Measurements from ENCODE around the gene CLMN. TPM values are rescaled to one million over a fixed set of nuclear protein-coding genes. Genes with fewer than 3 reads are reported as not detected.
A peak's percentile ranks its signal among the peaks of the same experiment; 100 is the strongest.

CLMN gene
- total RNA-seq, 1 experiment from 2014 or later = 8.6 TPM

DNA sequence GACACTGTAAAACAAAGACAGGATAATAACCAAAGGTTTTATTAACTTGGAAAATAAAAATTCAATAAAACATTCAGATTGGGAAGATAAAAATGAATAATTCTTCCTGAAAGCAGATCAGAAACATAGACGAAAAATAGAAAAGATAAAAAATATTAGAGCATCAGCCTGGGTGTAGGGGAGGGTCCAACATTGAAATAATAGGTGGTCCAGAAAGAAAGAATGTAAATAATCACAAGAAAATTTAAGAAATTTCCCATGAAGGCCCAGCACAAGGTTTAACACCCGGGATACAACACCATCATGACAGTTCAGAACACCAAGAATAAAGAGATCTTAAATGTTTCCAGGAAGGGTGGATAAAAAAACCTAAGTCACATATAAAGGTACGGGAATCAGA lies 131.3 kb downstream of the CLMN start:
- Histone ChIP-seq H3K4me1 (ENCODE audit: insufficient read depth, low read length, poor library complexity, severe bottlenecking) (peaks cover 19% of the 10 kb centered on the region), H3K27ac (ENCODE audit: low read depth, low read length, poor library complexity, severe bottlenecking) (no peak overlapping the region), H3K27me3 (replicated peaks; ENCODE audit: insufficient read depth, low read depth, low read length, poor library complexity) (no peaks in the 10 kb centered on the region), H3K36me3 (ENCODE audit: insufficient read depth, low read length, poor library complexity, severe bottlenecking) (no peaks in the 10 kb centered on the region), H3K4me3 (ENCODE audit: low read depth, low read length, poor library complexity, severe bottlenecking) (no peak overlapping the region), H3K9me3 (ENCODE audit: low read depth, low read length, poor library complexity, severe bottlenecking) (no peaks in the 10 kb centered on the region)
- CTCF ChIA-PET = no interaction called here
- intact Hi-C loops (cut with micrococcal nuclease; ENCODE audit: unreplicated experiment) = no loop called here
- no TSS peak for BruUV-seq (replicated peaks)
- DNase-seq (ENCODE audit: low spot score) = no peak
- no peak for TF ChIP-seq EZH2 (IDR thresholded peaks at IDR 0.05; ENCODE audit: borderline replicate concordance, low read depth, low read length, poor library complexity, severe bottlenecking)
- TF ChIP-seq, protein P1, sequence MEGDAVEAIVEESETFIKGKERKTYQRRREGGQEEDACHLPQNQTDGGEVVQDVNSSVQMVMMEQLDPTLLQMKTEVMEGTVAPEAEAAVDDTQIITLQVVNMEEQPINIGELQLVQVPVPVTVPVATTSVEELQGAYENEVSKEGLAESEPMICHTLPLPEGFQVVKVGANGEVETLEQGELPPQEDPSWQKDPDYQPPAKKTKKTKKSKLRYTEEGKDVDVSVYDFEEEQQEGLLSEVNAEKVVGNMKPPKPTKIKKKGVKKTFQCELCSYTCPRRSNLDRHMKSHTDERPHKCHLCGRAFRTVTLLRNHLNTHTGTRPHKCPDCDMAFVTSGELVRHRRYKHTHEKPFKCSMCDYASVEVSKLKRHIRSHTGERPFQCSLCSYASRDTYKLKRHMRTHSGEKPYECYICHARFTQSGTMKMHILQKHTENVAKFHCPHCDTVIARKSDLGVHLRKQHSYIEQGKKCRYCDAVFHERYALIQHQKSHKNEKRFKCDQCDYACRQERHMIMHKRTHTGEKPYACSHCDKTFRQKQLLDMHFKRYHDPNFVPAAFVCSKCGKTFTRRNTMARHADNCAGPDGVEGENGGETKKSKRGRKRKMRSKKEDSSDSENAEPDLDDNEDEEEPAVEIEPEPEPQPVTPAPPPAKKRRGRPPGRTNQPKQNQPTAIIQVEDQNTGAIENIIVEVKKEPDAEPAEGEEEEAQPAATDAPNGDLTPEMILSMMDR (conservative IDR thresholded peaks at IDR 0.05; ENCODE audit: low read depth, low read length) = no peak
- POLR2A ChIA-PET (ENCODE audit: low non-redundant PET) = interaction anchor here (0.5 kb wide), 1 partner anchor 494 kb away, joined by 7 read pairs; no protein-coding TSS in a partner anchor

GRCh38 chr14:95185767-95186392 lies 133.8 kb downstream of the CLMN start:
- no peak overlapping the region for H3K4me3 ChIP-seq (ENCODE audit: low read depth, low read length, poor library complexity, severe bottlenecking)

DNA sequence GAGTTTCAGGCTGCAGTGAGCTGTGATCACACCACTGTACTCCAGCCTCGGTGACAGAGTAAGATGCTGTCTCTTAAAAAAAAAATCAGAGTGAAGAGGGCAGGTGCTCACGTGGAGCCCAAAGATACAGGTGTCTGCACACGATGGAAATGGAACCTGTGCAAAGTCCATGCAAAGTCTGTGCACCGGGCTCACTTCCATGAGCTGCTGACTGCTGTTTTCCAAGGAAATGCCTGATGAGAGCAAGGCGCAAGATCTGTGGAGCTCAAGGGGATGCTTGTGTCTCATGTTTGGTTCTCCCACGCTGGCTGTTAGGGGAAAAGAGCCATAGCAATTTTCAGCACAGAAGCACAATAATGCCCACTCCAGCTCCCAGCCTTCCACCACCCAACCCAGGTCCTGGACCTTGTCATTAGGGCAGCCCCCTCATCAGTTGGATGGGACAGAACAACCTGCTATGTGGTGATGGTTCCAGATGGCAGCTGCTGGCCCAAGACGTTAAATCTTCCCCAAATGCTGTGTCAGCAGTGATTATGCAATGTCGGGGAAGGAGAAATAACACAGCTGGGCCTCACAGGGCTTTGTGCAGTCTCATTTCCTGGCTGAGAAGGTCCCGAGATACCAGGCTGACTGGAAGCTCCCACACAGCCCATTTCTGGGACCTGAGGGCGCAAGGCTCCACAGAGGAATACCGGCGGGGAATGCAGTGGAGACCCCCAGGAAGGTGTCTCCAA lies 134.5 kb downstream of the CLMN start:
- TF ChIP-seq, protein P1 (conservative IDR thresholded peaks at IDR 0.05; ENCODE audit: low read depth, low read length) = no peak
- no peak for TF ChIP-seq EZH2 (IDR thresholded peaks at IDR 0.05; ENCODE audit: borderline replicate concordance, low read depth, low read length, poor library complexity, severe bottlenecking)
- Histone ChIP-seq H3K4me3 (ENCODE audit: low read depth, low read length, poor library complexity, severe bottlenecking) (no peak overlapping the region), H3K9me3 (ENCODE audit: low read depth, low read length, poor library complexity, severe bottlenecking) (no peaks in the 10 kb centered on the region), H3K4me1 (ENCODE audit: insufficient read depth, low read length, poor library complexity, severe bottlenecking) (peaks cover 19% of the 10 kb centered on the region), H3K27me3 (replicated peaks; ENCODE audit: insufficient read depth, low read depth, low read length, poor library complexity) (no peaks in the 10 kb centered on the region), H3K36me3 (ENCODE audit: insufficient read depth, low read length, poor library complexity, severe bottlenecking) (no peaks in the 10 kb centered on the region), H3K27ac (ENCODE audit: low read depth, low read length, poor library complexity, severe bottlenecking) (peak overlapping the region; percentile 38)
- ChIA-PET POLR2A (ENCODE audit: low non-redundant PET) (no interaction called here), CTCF (no interaction called here)
- intact Hi-C loops (cut with micrococcal nuclease; ENCODE audit: unreplicated experiment) = no loop called here
- DNase-seq (ENCODE audit: low spot score) = peak; percentile 73
- no TSS peak for BruUV-seq (replicated peaks)

More at GRCh38 chr14:95185767-95186392, 133.8 kb downstream of the CLMN start:
- intact Hi-C loops (cut with micrococcal nuclease; ENCODE audit: unreplicated experiment) = no loop called here
- POLR2A ChIA-PET (ENCODE audit: low non-redundant PET) = no interaction called here
- CTCF ChIA-PET = no interaction called here
- Histone ChIP-seq H3K27ac (ENCODE audit: low read depth, low read length, poor library complexity, severe bottlenecking) (peak overlapping the region; percentile 38), H3K4me1 (ENCODE audit: insufficient read depth, low read length, poor library complexity, severe bottlenecking) (peaks cover 19% of the 10 kb centered on the region), H3K27me3 (replicated peaks; ENCODE audit: insufficient read depth, low read depth, low read length, poor library complexity) (no peaks in the 10 kb centered on the region), H3K36me3 (ENCODE audit: insufficient read depth, low read length, poor library complexity, severe bottlenecking) (no peaks in the 10 kb centered on the region), H3K9me3 (ENCODE audit: low read depth, low read length, poor library complexity, severe bottlenecking) (no peaks in the 10 kb centered on the region)
- BruUV-seq (replicated peaks) = no TSS peak
- TF ChIP-seq EZH2 (IDR thresholded peaks at IDR 0.05; ENCODE audit: borderline replicate concordance, low read depth, low read length, poor library complexity, severe bottlenecking) = no peak
- TF ChIP-seq, protein P1 (conservative IDR thresholded peaks at IDR 0.05; ENCODE audit: low read depth, low read length) = no peak
- no peak for DNase-seq (ENCODE audit: low spot score)
